Myocyte (in vitro differentiated cells): ENCODE data around the gene NKD2. TPM values are rescaled to one million over a fixed set of nuclear protein-coding genes. Genes with fewer than 3 reads are reported as not detected.
A peak's percentile ranks its signal among the peaks of the same experiment; 100 is the strongest.

Source experiments
- DNase-seq: peaks from one replicate; pipeline ENCODE4 v3.0.0-alpha.2; 2012; ENCODE audit warnings: low read depth
- total RNA-seq: library from RNA; depleted of rRNA; stranded (reverse); fragments of >200 nt; gene quantifications from 2 replicates; pipeline ENCODE4 v1.2.3, GENCODE V29; 2014

Gene NKD2
- total RNA-seq, 1 donor from 2014 or later: not detected

DNA sequence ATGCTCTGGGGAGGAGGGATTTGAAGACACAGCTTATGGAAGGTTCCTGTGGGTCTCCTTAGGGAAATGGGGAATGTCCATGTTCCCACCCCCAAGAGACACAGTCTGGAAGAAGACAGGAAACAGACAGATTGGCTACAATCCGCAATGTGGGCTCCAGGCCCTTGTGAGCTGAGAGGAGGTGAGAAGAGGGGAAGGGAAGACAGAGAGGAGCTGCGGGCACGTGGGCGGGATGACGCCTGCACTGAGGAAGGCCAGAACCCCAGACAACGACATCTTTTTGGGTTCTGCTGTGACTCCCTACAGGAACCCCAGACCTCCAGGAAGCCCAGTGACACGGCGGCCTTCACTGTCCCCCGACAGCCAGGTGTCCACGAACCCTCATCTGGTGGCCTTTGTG lies 29.9 kb upstream of the NKD2 start:
- DNase-seq: no peak

DNA sequence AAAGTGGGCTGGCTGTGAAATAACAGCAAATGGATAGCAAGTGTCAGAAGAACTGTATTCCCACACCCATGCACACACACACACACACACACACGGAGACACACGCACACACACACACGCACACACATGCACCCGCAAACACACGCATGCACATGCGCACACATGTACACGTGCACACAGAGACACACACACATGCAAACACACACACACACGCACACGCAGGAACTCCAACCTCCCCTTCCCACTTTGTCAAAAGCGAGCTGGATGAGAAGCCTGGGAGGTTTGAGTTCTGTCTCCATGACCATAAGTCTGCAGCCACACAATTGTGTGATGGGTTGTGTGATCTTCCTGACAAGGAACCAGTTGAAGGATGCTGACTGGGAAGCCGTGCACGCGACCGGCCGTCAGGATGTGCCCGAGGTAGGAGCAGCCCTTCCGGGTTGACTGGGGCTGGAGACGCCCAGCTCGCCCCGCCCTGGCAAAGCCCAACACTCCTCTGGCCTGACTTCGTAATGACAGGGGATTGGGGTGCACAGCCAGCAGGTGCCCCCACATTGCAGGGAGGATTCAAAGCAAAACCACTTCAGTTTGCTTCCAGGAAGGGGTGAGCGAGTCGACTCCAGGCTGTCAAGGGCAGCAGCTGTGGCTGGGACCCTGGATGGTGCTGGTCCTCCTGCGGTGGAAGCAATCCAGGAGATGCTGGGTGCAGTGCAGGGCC lies 29.3 kb upstream of the NKD2 start:
- DNase-seq: no peak

DNA sequence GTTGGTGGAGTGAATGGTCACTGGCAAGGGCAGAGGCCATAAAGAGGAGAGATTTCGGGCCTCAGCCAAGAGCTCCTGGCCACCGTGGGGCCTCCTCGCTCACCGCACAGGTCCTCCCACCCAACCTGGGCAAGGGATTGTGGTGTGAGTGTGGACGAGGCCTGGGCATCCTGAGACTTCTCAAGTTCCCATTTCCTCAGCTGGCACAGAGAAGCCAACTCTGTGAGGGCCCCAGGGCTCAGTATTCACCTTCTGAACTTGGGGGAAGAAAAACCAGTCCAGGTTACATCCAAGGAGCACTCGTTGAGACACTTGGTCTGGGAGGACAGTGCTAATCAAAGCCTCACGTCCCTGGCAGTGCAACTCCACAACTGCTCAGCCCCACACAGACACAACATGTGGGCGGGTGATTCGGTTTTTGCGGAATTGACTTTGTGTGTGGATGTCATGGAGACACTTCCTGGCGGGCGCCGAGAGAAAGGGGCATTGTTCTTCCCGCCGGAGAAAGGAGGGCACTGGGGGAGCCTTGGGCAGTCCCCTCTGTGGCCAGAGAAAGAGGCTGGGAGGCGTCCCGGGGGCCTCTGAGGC lies 28.5 kb upstream of the NKD2 start:
- DNase-seq: no peak

DNA sequence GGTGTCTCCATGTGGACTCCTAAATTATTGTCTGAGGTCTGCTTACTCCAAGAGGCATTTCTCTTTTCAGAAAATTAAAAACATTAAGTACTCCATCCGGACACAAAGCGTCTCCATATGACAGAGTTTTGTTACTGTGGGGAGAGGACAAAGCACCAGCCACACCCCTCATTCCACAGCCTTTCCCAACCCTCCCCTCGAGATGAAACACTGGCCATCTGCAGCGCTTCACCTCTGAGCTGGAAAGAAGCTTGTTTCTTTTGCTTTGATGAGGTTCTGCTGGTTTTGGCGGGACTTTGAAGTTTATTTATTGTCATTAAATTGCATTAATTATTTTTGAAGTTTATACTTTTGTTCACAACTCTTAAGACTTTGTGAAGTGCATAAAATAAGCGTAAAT lies 27.6 kb upstream of the NKD2 start:
- DNase-seq: no peak

DNA sequence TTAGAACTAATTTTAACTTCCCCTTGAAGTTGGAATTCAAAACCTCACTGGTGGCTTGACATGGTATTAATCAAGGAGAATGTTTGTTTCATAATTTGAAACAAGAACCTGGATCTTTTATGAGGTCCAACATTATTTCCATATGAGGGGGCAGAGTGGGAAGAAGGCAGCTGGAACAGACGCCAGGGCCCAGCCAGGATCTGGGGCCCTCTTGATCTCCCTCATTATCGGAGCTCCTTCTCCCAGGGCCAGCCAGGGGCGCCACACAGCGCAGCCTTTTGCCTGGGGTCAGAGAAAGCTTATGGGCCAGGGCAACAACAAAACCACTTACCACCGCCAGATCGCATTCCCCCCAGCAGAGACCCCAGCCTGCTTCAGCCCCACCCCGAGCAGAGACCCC lies 27.1 kb upstream of the NKD2 start:
- no peak for DNase-seq

DNA sequence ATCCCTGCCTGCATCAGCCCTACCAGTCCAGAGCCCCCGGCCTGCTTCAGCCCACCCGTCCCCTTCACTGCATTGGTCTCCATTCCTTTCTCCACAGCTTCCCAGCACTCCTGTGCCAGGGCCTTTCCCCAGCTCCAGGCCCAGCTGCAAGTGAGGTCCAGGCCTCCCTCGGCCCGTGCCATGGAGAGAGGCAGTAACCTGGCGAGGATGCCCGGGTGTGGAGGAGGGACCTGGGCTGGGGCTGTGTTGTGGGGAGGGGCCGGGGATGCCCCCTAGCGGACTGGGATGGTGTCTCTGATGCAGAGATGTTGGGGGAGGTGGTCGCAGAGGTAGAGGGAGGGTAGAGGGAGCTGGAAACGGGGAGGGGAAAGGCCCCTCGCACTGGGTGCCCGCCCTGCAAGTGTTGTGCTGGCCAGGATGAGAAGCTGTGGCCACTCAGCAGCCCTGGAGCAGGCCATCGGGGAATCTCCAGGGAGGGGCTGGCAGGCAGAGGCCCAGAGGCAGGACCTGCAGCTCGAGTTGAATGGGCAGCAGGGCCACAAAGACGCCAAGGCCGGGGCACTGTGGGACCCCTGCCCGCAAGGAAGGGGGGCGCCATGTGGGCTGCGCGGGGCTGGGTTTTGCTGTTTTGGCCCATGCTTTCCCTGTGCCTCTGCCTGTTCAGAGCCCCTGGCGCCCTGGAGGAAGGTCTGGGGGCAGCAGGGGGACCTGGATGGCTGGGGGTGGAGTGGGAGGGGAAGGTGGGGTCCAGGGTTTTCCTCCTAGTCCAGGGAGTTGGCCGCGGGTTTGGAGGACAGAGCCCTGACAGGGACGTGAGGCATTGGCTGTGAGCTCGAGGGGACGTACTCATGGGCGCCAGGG lies 26.0 kb upstream of the NKD2 start:
- no peak for DNase-seq

DNA sequence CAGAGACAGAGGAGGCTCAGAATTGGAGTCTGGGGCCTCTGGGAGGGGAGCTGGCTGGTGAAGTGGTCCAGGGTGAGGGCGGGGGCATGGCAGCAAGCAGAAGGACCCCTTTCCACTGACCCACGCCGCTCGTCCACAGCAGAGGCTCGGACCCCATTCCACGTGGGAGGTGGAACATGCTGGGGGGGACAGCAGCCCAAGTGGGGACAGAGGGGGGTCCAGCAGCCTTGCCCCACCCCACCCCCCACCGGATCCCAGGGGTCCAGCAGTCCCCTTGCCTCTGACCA lies 25.4 kb upstream of the NKD2 start:
- no peak for DNase-seq

DNA sequence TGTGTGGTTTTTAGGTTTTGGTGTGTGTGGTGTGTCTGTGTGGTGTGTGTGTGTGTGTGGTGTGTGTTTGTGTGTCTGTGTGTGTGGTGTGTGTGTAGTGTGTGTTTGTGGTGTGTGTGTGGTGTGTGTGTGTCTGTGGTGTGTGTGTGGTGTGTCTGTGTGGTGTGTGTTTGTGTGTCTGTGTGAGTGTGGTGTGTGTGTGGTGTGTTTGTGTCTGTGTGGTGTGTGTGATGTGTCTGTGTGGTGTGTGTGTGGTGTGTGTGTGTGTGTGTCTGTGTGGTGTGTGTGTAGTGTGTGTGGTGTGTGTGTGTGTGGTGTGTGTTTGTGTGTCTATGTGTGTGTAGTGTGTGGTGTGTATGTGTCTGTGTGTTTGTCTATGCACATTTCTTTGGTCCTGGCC lies 25.0 kb upstream of the NKD2 start:
- DNase-seq: no peak

DNA sequence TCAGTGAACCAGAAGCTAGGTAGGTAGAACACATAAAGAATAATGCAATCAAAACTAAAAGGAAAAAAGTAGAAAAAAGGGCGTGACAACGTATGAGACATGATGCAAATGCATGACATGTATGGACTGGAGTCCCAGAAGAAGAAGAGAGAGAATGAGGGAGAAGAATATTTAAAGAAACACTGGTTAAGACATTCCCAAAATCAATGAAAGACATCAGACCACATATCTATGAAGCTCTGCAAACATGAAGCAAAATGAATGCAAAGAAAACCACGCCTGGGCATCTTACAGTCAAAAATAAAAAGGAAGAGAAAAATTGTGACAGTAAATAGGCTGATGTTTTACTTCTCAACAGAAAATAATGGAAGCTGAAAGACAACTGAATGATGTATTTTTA lies 23.8 kb upstream of the NKD2 start:
- no peak for DNase-seq

DNA sequence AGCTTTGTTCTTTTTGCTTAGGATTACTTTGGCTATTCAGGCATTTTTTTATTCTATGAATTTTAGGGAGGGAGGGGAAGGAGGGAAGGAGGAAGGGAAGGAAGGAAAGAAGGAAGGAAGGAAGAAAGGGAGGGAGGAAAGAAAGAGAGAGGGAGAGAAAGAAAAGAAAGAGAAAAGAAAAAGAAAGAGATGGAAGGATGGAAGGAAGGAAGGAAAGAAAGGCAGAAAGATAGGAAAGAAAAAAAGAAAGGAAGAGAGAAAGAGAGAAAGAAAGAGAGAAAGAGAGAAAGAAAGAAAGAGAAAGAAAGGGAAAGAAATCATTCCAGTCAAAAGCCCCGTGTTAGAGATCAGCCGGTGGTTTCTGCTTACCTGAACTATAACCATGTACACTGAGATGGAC lies 20.8 kb upstream of the NKD2 start:
- no peak for DNase-seq

DNA sequence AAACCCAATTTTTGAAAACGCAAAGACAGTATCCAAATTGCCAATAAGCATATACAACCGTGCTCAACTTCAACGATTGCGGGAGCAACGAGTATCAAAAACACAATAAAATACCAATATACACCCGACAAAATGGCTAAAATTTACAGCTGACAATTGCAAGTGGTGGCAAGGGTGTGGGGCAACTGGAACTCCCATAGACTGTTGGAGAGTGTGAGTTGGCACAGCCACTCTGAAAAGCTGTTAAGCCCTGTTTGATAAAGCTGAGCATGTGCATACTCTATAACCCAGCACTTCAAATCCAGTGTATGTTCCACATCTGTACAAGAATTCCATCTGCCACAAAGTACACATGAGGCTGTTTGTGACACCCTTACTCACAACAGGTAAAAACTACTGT lies 20.3 kb upstream of the NKD2 start:
- no peak for DNase-seq

DNA sequence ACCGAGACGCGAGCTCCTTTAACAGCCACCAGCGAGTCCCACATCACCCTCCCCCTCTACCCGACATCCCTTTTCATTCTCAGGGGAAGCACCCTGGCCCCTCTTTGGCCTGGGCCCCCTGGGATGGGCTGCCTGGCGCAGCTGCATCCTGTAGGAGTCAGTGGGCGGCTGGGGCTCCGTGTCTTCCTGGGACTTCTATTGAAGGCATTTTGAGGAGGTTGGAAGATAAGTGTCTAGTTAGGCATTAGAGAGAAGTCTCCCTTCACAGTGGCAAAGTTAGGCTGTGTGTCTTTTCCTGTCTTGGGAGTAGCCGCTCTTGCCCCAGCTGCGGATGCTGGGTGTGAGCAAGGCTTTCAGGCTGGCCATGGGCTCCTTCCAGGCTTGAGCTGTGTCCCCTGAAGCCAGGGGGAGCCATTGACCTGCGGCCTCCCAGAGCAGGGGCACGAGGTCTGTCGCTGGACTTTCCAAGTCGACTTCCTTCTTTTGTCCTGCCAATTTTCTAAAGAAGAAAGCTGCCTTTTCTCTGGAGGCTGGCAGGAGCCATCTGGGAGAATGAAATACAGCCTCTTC lies 18.6 kb upstream of the NKD2 start:
- DNase-seq: peak; percentile 18

DNA sequence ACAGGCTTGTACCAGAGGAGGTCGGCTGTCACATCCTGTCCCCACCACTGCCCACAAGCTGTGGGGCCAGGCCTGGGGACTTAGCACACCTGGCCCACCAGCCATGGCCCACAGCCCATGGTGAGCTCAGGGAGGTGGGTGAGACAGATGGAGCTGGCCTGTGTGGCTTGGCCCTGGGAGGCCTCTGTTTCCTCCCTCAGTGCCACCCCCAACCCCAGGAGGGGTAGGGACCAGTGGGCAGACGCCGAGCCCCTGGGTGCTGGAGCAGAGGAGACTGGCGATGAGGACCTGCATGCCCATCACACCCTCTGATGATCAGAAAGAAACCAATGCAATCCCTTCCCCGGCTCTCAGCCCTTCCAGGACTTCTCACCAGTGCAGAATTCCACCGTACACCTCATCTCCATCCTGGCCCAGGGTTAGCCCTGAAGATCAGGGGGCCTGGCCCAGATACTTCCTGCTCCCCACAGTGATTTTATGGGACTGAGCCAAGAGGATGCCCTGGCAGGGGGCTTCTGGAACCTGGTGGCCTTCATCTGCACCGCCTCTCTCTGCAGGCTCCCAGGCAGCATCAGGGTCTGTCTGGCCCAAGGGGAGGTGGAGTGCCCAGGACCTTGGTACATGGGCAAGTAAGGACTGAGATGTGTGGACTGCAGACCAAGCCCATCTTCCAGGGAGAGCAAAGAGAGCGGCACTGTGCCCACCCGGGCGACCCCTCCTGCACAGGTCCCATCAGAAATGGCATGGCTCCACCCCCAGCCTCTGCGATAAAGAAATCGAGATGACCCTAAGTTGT lies 16.9 kb upstream of the NKD2 start:
- no peak for DNase-seq

DNA sequence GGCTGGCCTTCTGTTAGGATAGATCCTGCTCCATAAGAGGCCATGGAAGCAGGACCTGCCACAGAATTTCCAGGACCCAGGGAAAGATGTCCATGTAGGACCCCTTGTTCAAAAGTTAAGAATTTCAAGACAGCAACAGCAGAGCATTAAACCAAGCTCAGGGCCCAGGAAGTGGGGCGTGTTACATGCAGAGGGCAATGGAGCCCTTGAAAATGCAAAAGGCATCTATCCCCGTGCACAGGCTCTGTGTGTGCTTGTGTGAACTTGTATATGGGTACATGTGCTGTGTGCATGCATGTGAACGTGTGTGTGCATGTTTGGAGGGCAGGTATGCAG lies 14.4 kb upstream of the NKD2 start:
- no peak for DNase-seq

DNA sequence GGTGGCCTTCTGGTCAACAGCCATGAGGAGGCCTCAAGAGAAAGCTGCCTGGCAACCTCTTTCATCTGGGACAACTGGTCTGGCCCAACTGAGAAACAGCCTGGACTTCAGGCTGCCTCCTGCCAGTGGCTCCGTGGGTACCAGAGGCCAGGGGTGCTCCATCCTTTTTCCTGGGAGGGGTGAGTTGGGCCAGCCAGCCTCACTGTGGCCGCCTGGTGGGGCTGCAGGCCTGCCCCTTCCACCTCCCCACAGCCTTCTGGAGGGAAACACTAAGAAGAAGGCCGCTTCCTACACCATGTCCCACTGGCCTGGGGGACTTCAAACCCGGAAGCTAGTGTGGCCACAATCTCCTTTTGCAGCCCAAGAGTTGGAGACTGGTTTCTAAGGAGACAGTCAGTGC lies 13.8 kb upstream of the NKD2 start:
- no peak for DNase-seq

DNA sequence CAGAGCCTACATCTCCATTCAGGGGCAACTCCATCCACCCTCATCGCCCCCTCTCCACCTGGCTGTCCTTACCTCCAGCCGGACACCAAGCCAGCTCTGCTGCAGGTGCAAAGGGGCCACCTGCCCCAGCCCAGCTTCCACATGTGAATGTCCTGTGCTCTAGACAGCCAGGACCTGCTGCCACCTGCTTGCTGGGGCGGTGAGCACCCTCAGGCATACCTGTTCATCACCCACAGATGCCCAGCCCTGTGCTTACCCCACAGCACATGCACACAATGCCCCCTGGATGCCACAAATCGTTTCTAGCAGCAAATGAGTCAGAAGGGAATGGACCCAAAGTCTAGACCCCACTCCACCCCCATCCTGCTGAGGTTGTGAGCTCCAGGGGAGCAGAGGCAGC lies 13.3 kb upstream of the NKD2 start:
- no peak for DNase-seq

DNA sequence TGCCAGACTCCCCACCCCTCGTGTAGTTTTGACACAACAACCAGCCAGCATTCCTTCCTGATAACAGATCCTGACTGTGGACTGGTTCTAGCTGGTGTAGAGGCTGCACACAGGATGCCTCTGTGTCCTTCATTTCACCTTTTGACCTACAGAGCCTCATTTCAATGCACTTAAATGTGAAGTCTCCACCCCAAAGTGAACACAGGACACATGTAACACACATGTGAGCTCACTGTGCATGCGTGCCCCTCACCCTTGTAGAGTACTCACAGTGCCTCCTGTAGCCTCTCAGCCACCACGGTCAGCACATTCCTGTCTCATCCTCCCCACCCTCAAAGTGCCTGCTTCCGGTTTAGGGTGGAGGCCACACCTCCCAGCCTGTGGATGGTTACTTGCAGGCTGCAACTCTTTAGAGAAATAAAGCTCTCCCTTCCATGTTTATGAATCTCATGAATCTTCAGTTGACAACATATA lies 11.6 kb upstream of the NKD2 start:
- DNase-seq: no peak

DNA sequence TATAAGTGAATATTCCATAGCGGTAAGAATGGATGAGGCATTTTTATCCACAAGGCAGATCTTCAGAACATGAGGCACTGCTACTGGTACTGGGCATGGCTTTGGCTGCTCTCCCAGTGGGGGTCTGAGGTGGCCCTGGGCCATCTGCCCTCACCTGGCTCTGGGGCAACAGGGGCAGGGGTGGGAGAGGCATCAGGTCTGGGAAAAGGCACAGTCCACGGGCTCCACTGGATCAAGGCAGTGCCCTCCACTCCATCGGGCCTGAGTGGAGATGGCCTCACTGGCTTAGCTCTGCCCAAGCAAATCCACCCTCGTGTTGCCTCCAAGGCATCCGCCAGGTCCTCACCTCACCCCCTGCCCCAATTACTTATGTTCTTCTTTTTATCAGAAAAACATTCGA lies 10.9 kb upstream of the NKD2 start:
- DNase-seq: no peak

DNA sequence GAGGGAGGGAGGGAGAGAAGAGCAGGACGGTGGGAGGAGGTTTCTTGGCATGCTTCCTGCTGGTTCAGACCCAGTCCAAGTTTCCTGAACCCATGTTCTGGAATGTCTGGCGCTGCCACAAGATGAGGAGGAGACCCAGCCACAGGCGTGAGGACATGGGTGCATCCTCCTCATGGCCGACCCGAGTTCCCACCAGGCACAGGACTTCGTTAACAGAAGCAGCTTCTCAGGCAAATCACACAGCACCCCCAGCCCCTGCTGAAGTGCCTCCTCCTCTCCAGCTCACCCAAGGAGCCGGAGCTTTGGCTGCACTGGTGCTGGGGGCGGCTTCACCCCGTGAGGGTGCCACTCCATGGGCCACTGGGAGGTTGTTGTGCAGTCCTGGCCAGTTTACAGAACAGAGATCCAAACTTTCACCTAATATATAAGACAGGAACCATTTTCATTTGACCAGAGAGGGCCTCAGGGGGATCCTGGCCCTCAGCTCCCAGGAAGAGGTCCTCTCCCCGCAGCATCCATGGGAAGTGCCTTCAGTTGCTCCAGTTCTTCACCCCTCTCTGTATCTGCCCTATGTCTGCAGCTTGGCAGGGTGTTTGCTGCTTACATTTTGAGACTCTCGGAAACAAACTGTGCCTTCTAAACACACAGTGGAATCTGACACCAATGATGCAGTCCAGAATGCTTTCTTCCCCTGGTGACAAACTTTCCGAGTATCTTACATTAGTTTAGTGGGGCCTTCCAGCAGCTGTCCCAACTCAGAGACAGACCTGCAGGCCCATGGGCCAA lies 10.2 kb upstream of the NKD2 start:
- DNase-seq: no peak

DNA sequence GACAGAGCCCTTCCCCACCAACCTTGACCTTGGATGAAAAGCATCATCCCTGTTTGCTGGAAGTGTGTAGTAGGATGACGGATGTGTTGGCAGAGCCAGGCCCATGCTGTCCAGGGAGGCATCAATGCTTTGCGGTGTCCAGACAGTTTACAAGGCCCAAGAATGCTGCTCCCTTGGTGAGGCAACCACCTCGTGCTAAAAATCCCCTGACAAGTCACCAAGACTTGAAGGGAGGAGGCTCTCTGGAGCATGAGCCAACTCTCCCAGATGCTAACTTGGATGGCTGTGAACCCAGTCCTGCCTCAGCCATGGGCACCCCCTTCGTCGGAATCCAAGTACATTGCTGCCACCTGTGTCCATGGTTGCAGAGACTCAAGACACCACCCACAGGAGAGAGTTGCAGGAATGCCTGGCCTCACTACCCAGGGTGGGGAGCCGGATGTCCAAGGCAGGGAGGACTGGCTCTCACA lies 9.5 kb upstream of the NKD2 start:
- no peak for DNase-seq

DNA sequence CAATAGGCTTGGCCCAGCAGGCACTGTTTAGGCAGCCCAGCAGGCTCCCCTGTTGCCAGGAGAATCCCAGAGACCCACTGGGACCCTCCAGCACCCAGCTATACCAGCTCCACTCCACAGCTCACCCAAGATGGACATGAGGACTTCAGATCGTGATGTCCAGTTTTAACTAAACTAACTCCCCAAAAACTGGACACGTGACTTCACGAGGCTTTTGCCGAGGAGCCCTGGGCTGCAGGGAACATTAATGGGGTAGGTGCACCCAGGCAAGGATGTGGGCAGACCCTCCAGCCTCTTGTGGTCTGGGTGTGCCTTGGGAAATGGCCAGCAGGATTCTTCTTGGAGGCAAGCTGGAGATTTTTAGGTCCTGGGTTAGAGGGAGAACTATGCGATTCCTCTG lies 8.9 kb upstream of the NKD2 start:
- DNase-seq: no peak
